NCI-H82 treated with DMSO at 0.1 percent for 48 hours (cell line): ENCODE results near the gene PFN1.

Experiments
- DNase-seq: peaks from one replicate; lab custom pipeline; 2025; ENCODE audit not compliant: unreplicated experiment; lab: John Stamatoyannopoulos, UW

The PFN1 gene

GRCh38 chr17:4897198-4897687 is 51.1 kb downstream of the PFN1 start:
- no peak for DNase-seq

- no peak for DNase-seq
Observed at GRCh38 chr17:4896332-4897197, 51.8 kb downstream of the PFN1 start.

- DNase-seq: peak; percentile 29
Observed at GRCh38 chr17:4895657-4896331, 52.5 kb downstream of the PFN1 start.
